ENCODE measurements around the gene CFL1. TPM values are rescaled to one million over a fixed set of nuclear protein-coding genes. Genes with fewer than 3 reads are reported as not detected.

Gene CFL1
- total RNA-seq, result 687 and 730 TPM in 2 replicates

DNA sequence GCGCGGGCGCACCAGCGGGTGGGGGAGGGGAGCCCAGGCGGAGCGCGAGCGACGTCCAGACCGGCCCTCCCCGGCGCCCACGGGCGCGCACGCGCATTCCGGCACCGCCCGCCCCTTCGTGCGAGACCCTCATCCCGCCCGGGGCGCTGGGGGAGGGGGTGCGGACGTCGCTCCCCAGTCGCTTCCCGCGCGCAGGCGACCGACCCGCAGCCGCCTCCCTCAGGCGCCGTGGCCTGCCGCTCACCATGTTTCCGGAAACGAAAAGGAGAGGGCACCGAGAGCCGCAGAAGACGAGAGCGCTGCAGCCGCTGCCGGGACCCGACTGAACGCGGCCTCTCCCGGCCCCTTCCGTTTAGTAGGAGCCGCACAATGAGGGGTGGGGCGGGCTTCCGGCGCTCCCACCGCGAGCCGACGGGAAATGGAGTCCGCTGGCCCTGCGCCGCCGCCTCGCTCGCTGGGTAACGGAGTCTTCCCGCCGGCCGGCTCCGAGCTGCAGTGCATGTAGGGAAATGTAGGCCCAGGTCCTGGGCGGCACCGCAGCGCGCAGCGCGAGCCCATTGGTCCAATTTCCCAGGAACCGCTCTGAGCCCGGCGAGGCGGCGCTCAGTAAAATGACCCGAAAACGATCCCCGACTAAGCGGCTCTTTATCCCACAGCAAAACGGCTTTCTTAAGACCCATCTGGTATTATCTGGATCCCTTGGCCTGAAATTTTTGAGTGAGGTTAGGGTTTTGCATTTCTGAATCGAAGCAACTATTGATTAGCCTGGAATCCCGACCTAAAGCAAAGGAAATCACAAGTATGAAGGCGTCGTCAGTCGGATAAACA is at the start of gene CFL1:
TSS of gene CFL1 (minus strand) at position 328 of the 828 bp plus-strand sequence. CDS start at position 247, 81 bp downstream.

DNA sequence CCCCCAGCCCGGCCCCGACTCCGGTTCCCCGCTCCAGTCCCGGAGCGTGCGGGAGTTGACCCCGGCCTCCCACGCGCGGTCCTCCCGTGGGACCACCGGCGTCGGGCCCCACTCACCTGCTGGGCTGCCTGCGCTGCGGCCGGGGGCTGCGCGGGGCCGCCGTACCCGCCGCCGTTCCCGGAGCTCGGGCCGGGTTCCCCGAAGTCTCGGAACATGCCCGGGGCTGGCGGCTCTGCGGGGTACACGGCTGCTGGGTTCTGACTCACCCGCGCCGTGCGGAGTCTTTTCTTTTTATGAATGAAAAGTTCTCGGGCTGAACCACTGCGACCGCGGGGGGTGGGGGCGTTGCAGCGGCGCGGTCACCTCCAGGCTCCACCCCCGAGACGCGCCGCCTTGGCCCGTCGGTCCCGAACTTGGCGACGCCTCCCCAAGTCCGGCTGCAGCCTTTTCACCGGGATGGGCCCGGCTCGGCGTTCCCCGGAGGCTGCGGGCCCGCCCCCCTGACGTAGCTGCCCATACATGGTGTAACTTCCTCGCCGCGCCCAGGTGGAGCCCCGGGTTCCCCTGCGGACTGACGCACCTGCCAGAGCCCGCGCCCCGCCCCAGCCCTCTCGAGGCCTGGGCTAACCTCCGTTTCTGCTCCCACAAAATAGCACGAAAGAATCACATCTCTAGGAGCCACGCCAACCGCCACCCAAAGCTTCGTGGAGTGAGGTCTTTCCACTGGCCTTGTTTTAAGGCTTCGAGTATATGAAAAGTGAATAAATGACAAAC is 42.3 kb upstream of the CFL1 start, which contains the start of gene FOSL1:
TSS of gene FOSL1 (minus strand) at position 264 of the 774 bp plus-strand sequence. CDS start at position 215, 49 bp downstream.

DNA sequence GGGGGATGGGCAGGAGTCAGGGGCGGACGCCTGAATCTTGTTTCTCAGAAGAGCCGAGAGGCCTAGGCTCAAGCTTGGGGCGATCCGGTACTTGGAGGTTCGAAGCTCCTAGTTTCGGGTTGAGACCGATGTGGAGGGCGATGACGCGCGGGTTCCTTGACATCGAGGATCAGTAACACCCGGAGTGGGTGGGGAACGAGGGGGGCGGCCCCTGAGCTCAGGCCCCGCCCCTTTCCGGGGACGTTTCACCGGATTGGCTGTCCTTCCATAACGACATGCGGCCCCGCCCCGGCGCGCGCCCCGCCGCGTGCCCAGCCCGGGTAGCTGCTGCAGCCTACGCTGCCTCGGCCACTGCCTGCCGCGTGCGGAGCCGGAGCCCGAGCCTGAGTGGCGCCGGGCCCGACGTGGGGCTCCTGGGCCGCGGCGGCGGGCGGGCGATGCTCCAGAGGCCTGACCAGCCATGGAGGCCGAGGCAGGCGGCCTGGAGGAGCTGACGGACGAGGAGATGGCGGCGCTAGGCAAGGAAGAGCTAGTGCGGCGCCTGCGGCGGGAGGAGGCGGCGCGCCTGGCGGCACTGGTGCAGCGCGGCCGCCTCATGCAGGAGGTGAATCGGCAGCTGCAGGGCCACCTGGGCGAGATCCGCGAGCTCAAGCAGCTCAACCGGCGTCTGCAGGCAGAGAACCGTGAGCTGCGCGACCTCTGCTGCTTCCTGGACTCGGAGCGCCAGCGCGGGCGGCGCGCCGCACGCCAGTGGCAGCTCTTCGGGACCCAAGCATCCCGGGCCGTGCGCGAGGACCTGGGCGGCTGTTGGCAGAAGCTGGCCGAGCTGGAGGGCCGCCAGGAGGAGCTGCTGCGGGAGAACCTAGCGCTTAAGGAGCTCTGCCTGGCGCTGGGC is 32.6 kb upstream of the CFL1 start, which contains the start of gene CCDC85B:
TSS of gene CCDC85B (plus strand) at position 350 of the 895 bp plus-strand sequence. CDS start at position 461, 111 bp downstream.

DNA sequence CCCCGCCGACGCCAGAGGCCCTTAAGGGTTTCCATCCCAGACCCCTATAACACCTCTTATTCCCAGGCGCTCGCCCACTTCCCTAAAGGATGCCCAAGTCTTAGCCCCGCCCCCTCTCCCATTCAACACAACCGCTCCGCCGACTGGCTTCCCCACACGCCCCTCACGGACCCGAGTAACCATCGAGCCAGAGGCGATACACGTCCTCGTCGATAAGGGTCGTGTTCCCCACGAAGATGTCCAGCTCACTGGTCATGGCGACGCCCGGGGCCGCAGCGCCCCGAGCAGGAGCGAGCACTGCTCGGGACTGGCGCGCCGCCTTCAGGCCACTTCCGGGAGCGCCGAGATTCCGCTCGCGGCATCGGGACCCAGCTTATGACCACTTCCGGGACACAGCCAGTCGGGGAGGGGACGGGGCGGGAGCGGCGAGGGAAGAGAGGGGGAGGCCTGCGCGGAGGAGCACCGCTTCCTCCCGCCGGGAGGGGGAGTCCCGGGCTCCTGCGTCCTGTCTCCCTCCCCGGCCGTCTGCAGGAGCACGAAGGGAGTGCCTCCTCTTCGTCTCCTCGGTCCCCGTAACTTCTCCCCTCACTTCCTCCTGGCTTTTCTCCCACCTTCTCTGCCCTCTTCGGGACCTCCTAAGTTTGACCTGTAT is 30.3 kb upstream of the CFL1 start, which contains the start of gene FIBP:
TSS of gene FIBP (minus strand) at position 309 of the 652 bp plus-strand sequence. CDS start at position 256, 53 bp downstream.

DNA sequence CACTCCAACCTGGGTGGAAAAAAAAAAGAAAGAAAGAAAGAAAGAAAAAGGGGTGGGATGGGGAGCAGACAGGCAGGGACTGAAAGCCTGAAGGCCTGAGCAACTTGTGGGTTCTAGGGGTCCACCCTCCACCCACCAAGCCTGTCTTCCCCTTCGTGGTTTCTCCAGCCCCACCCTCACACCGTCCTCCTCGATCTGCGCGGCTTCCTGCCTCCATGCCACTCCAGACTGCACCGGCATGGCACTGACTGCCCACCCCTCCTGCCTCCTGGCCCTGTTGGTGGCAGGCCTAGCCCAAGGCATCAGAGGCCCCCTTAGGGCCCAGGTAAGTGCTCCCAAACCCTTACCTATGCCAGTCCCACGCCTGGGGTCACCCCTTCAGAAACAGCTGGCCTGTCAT is 21.6 kb upstream of the CFL1 start, which contains the start of gene CTSW:
TSS of gene CTSW (plus strand) at position 221 of the 400 bp plus-strand sequence. CDS start at position 239, 18 bp downstream.

DNA sequence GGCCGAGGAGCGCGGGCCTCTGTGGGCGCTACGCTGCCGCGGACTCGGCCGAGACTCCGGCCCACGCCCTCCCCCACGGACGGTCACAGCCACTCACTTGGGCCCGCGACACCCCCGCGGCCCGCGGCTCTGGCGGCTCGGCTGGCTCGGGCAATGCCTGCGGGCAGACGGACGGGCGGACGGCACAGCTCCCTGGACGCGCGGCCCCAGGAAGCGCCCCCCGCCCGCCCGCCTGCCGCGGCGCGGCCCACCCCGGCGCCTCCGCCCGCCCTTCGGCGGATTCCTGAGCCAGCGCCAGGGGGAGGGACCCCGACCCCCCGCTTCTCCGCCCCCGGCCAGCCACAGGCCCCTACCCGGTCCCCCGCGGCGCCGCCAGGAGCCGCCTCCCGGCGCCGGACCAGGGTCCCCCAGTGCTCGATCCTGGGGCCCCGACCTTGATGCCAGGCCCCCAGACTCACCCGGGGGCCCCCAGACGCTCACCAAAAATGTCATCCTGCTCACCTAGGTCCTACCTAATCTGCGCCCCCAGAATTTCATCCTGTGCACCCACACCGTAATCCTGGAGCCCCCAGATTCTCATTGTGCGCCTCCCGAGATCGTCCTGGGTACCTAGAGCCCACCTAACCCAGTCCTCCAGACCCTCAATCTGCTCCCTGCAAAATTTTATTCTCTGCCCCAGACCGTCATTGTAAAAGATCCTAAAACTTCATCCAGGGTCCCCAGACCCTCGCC is 14.8 kb upstream of the CFL1 start, which contains the start of gene EFEMP2:
TSS of gene EFEMP2 (minus strand) at position 215 of the 732 bp plus-strand sequence. CDS start 446 bp downstream, outside the sequence.

DNA sequence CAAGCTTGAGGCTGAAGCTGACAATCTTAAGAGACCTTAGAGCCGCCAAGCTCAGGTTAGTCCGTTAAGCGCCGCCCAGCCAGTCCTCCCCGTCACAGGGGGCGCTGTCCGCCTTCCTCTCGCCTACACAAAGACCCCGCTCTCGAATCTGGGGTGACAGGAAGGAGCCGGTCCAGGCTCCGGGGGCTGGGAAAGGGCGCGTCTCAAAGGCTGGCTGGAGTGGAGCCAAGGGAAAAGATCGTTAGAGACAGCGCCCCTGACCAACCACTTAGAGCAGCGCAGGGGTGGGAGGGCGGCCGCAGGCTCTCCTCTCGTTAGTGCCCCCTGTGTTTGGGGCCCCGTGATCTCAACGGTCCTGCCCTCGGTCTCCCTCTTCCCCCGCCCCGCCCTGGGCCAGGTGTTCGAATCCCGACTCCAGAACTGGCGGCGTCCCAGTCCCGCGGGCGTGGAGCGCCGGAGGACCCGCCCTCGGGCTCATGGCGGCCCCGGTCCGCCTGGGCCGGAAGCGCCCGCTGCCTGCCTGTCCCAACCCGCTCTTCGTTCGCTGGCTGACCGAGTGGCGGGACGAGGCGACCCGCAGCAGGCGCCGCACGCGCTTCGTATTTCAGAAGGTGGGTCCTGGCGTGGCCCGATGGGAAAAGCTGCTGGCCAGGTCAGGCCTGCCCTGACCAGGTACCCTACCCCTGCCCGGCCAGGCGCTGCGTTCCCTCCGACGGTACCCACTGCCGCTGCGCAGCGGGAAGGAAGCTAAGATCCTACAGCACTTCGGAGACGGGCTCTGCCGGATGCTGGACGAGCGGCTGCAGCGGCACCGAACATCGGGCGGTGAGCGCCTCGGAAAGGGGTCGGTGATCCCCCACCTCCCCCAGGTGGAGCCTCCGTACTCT is 2.5 kb upstream of the CFL1 start, which contains the start of gene MUS81:
TSS of gene MUS81 (plus strand) at position 156 of the 887 bp plus-strand sequence. CDS start at position 477, 321 bp downstream.

DNA sequence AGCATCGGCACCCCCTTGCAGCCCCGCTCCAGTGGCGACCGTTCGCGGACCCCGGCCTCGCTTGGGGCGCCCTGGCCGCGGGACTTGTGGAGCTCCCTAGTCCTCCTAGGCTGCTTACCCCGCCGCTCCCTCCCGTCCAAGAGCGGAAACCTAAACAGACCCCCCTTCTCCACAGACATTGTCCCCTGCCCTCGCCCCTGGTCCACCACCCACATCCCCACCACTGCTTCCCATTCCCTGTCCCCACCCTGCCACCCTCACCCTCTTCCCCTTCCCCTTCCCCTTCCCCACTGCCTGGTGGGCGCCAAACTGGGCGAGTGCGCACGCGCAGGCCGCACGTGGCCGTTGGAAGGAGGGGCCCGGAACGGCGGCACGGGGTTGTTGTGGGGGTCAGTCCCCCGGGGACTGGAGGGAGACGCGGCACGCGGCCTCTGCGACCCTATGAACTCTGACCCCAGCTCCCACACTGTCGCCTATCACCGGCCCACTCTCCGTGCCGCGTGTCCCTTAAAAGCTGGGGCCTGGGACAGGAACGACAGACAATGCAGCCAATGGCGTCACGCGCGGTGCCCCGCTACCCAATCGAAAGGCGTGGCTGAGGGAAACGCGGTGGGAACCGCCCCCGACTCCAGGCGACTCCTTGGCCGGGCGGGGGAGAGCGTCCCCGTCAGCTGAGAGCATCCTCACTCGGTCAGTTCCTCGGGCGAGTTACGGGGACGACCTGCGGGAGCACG is 24.5 kb downstream of the CFL1 start, which contains the start of gene SNX32:
TSS of gene SNX32 (plus strand) at position 667 of the 734 bp plus-strand sequence. CDS start 103 bp downstream, outside the sequence.

Other genes with a start within 250 kb of the CFL1 start
- gene MAP3K11, start 244.0 kb downstream of the CFL1 start, total RNA-seq, result 18.3 and 18.9 TPM in 2 replicates
- 26.0 and 29.2 TPM in 2 replicates for gene PCNX3, start 242.4 kb downstream of the CFL1 start, total RNA-seq
- gene SIPA1, start 220.1 kb downstream of the CFL1 start, total RNA-seq, result 15.2 and 18.5 TPM in 2 replicates
- 34.2 and 35.8 TPM in 2 replicates for gene RELA, start 195.3 kb downstream of the CFL1 start, total RNA-seq
- gene KAT5, start 145.9 kb downstream of the CFL1 start, total RNA-seq, result 28.4 and 32.0 TPM in 2 replicates
- gene RNASEH2C, start 137.4 kb downstream of the CFL1 start, total RNA-seq, result 90.9 and 134 TPM in 2 replicates
- gene AP5B1, start 77.2 kb downstream of the CFL1 start, total RNA-seq, result 11.8 and 12.2 TPM in 2 replicates
- not detected in 2 replicates for gene OVOL1, start 71.1 kb downstream of the CFL1 start, total RNA-seq
- gene SNX32, start 24.2 kb downstream of the CFL1 start, total RNA-seq, result 3.4 and 3.9 TPM in 2 replicates
- gene MUS81, start 2.3 kb upstream of the CFL1 start, total RNA-seq, result 16.9 and 27.2 TPM in 2 replicates
- gene EFEMP2, start 14.6 kb upstream of the CFL1 start, total RNA-seq, result 164 and 229 TPM in 2 replicates
- 2.4 TPM in 1 of 2 replicates, not detected in the other for gene CTSW, start 21.7 kb upstream of the CFL1 start, total RNA-seq
- 104 and 109 TPM in 2 replicates for gene FIBP, start 30.3 kb upstream of the CFL1 start, total RNA-seq
- 122 and 131 TPM in 2 replicates for gene CCDC85B, start 32.5 kb upstream of the CFL1 start, total RNA-seq
- 19.4 and 22.3 TPM in 2 replicates for gene FOSL1, start 42.2 kb upstream of the CFL1 start, total RNA-seq
- 22.6 and 30.1 TPM in 2 replicates for gene C11orf68, start 60.9 kb upstream of the CFL1 start, total RNA-seq
- 145 and 147 TPM in 2 replicates for gene DRAP1, start 61.2 kb upstream of the CFL1 start, total RNA-seq
- not detected in 2 replicates for gene TSGA10IP, start 87.3 kb upstream of the CFL1 start, total RNA-seq
- 47.9 and 101 TPM in 2 replicates for gene SART1, start 103.6 kb upstream of the CFL1 start, total RNA-seq
- gene EIF1AD, start 144.0 kb upstream of the CFL1 start, total RNA-seq, result 20.5 and 21.6 TPM in 2 replicates
- gene BANF1, start 144.3 kb upstream of the CFL1 start, total RNA-seq, result 56.4 and 64.6 TPM in 2 replicates
- gene CST6, start 153.8 kb upstream of the CFL1 start, total RNA-seq, result 0.20 and 0.87 TPM in 2 replicates
- not detected in 2 replicates for gene CATSPER1, start 168.3 kb upstream of the CFL1 start, total RNA-seq
- not detected in 2 replicates for gene GAL3ST3, start 191.0 kb upstream of the CFL1 start, total RNA-seq
- gene SF3B2, start 194.2 kb upstream of the CFL1 start, total RNA-seq, result 109 and 119 TPM in 2 replicates
- gene PACS1, start 212.1 kb upstream of the CFL1 start, total RNA-seq, result 45.5 and 51.7 TPM in 2 replicates

Measured in cardiac ventricle fibroblast (primary cell).